HTERT RPE-1 (cell line): ENCODE data around the gene RECQL.
"Not testable (repeated sequence)": the region's sequence is repeated elsewhere in the genome, so short reads cannot be mapped to it uniquely, and the experiment has no call there.

Experiments
- in situ Hi-C: fragments of 300-500 bp; cut with MboI; formaldehyde crosslinking; loops from 4 replicates; pipeline ENCODE4 v1.14.3; 2020; ENCODE audit warnings: low sequenced_read_pairs

Gene RECQL

GRCh38 chr12:21502872-21503271 is 1.4 kb upstream of the RECQL start:
- in situ Hi-C loops = no loop called here

- in situ Hi-C loops = no loop called here
Observed at GRCh38 chr12:21502164-21502496, 695 bp upstream of the RECQL start.

- in situ Hi-C loops = no loop called here
Observed at GRCh38 chr12:21500786-21501257, 613 bp downstream of the RECQL start.

- in situ Hi-C loops = no loop called here
Observed at GRCh38 chr12:21499765-21500164, 1.7 kb downstream of the RECQL start.

GRCh38 chr12:21485998-21486397 is 15.4 kb downstream of the RECQL start:
- in situ Hi-C loops = no loop called here

- in situ Hi-C loops = no loop called here
Observed at GRCh38 chr12:21483531-21483930, 17.9 kb downstream of the RECQL start.

- in situ Hi-C loops = no loop called here
Observed at GRCh38 chr12:21478756-21479455, 22.5 kb downstream of the RECQL start.

- in situ Hi-C loops = no loop called here
Observed at GRCh38 chr12:21476949-21477348, 24.5 kb downstream of the RECQL start.

GRCh38 chr12:21475552-21475951 is 25.9 kb downstream of the RECQL start:
- in situ Hi-C loops = no loop called here

- in situ Hi-C loops = no loop called here
Observed at GRCh38 chr12:21472197-21472823, 29.1 kb downstream of the RECQL start.

GRCh38 chr12:21471294-21471693 is 30.1 kb downstream of the RECQL start:
- in situ Hi-C loops = no loop called here

GRCh38 chr12:21467334-21467733 is 34.1 kb downstream of the RECQL start:
- in situ Hi-C loops = not testable (repeated sequence)

GRCh38 chr12:21459474-21459873 is 42.0 kb downstream of the RECQL start:
- in situ Hi-C loops = no loop called here

- in situ Hi-C loops = no loop called here
Observed at GRCh38 chr12:21456291-21456780, 45.1 kb downstream of the RECQL start.

GRCh38 chr12:21453312-21453852 is 48.1 kb downstream of the RECQL start:
- in situ Hi-C loops = no loop called here

GRCh38 chr12:21451529-21451928 is 49.9 kb downstream of the RECQL start:
- in situ Hi-C loops = no loop called here

GRCh38 chr12:21444193-21445146 is 57.0 kb downstream of the RECQL start:
- in situ Hi-C loops = no loop called here

GRCh38 chr12:21439347-21439746 is 62.1 kb downstream of the RECQL start:
- in situ Hi-C loops = no loop called here

- in situ Hi-C loops = no loop called here
Observed at GRCh38 chr12:21438643-21439042, 62.8 kb downstream of the RECQL start.

- in situ Hi-C loops = no loop called here
Observed at GRCh38 chr12:21434699-21435098, 66.7 kb downstream of the RECQL start.

- in situ Hi-C loops = no loop called here
Observed at GRCh38 chr12:21433525-21433924, 67.9 kb downstream of the RECQL start.
